G401 (cell line): ENCODE measurements around the gene CAPN15. TPM values are rescaled to one million over a fixed set of nuclear protein-coding genes. Genes with fewer than 3 reads are reported as not detected.

ENCODE experiments used
- DNase-seq: peaks from one replicate; pipeline ENCODE4 v3.0.0-alpha.2; 2015; ENCODE audit warnings: low spot score
- in situ Hi-C: cut with HindIII; loops from 2 replicates; pipeline ENCODE4 v1.10.0; 2016; ENCODE audit warnings: low sequenced_read_pairs, mixed read lengths
- total RNA-seq: library from RNA; depleted of rRNA; stranded (reverse); fragments of >200 nt; shearing (Covaris generic); gene quantifications from 2 replicates; pipeline ENCODE4 v1.2.3, GENCODE V29; 2014

CAPN15 gene
- total RNA-seq, 1 experiment from 2014 or later, result 38.8 TPM

- DNase-seq, result no peak
- in situ Hi-C loops, result no loop called here
Observed at GRCh38 chr16:583815-584591, 56.5 kb downstream of the CAPN15 start.

- DNase-seq, result no peak
Observed at GRCh38 chr16:585351-585750, 57.8 kb downstream of the CAPN15 start.

GRCh38 chr16:586047-586644, 58.6 kb downstream of the CAPN15 start:
- DNase-seq, result no peak
- in situ Hi-C loops, result no loop called here

More at GRCh38 chr16:585351-585750, 57.8 kb downstream of the CAPN15 start:
- in situ Hi-C loops, result no loop called here

GRCh38 chr16:586645-587590, 59.4 kb downstream of the CAPN15 start:
- no peak for DNase-seq
- in situ Hi-C loops, result no loop called here

GRCh38 chr16:588639-588888, 61.1 kb downstream of the CAPN15 start:
- DNase-seq, result no peak
- in situ Hi-C loops, result no loop called here

GRCh38 chr16:588889-589657, 61.6 kb downstream of the CAPN15 start:
- in situ Hi-C loops, result no loop called here
- DNase-seq, result peak; percentile 97

- in situ Hi-C loops, result no loop called here
- DNase-seq, result peak; percentile 99
Observed at GRCh38 chr16:589658-590187, 62.2 kb downstream of the CAPN15 start, which contains the start of gene RAB40C. Gene RAB40C (plus strand): TSS chr16:590066. CDS start chr16:590292, 226 bp downstream.

GRCh38 chr16:590188-590814, 62.8 kb downstream of the CAPN15 start:
- no peak for DNase-seq
- in situ Hi-C loops, result no loop called here

GRCh38 chr16:590815-591200, 63.3 kb downstream of the CAPN15 start:
- no peak for DNase-seq
- in situ Hi-C loops, result no loop called here

- in situ Hi-C loops, result no loop called here
- no peak for DNase-seq
Observed at GRCh38 chr16:591231-591630, 63.7 kb downstream of the CAPN15 start.

- in situ Hi-C loops, result no loop called here
- no peak for DNase-seq
Observed at GRCh38 chr16:591892-592517, 64.5 kb downstream of the CAPN15 start.

GRCh38 chr16:592518-593306, 65.2 kb downstream of the CAPN15 start:
- in situ Hi-C loops, result no loop called here
- DNase-seq, result peak; percentile 67

GRCh38 chr16:593406-593805, 65.9 kb downstream of the CAPN15 start:
- no peak for DNase-seq

GRCh38 chr16:593807-594206, 66.3 kb downstream of the CAPN15 start:
- in situ Hi-C loops, result no loop called here
- no peak for DNase-seq

More at GRCh38 chr16:593406-593805, 65.9 kb downstream of the CAPN15 start:
- in situ Hi-C loops, result no loop called here

GRCh38 chr16:595094-595528, 67.6 kb downstream of the CAPN15 start:
- in situ Hi-C loops, result no loop called here
- no peak for DNase-seq

GRCh38 chr16:595942-596735, 68.6 kb downstream of the CAPN15 start:
- in situ Hi-C loops, result no loop called here

GRCh38 chr16:596736-597060, 69.2 kb downstream of the CAPN15 start:
- in situ Hi-C loops, result no loop called here
- no peak for DNase-seq

More at GRCh38 chr16:595942-596735, 68.6 kb downstream of the CAPN15 start:
- peak; percentile 88 for DNase-seq
